ENCODE measurements around the gene TSPOAP1. TPM values are rescaled to one million over a fixed set of nuclear protein-coding genes. Genes with fewer than 3 reads are reported as not detected.

The TSPOAP1 gene
- total RNA-seq, 1 donor from 2014 or later = 21.0 TPM

- no peaks in the 10 kb centered on the region for H3K4me1 ChIP-seq
- ATAC-seq = no peak
- no peaks in the 10 kb centered on the region for H3K9me3 ChIP-seq
- DNase-seq = no peak
- no peaks in the 10 kb centered on the region for H3K36me3 ChIP-seq
- no peak overlapping the region for H3K4me3 ChIP-seq
- H3K27me3 ChIP-seq = peaks cover 8% of the 10 kb centered on the region
- H3K27ac ChIP-seq = no peak overlapping the region
- TF ChIP-seq, protein P1, sequence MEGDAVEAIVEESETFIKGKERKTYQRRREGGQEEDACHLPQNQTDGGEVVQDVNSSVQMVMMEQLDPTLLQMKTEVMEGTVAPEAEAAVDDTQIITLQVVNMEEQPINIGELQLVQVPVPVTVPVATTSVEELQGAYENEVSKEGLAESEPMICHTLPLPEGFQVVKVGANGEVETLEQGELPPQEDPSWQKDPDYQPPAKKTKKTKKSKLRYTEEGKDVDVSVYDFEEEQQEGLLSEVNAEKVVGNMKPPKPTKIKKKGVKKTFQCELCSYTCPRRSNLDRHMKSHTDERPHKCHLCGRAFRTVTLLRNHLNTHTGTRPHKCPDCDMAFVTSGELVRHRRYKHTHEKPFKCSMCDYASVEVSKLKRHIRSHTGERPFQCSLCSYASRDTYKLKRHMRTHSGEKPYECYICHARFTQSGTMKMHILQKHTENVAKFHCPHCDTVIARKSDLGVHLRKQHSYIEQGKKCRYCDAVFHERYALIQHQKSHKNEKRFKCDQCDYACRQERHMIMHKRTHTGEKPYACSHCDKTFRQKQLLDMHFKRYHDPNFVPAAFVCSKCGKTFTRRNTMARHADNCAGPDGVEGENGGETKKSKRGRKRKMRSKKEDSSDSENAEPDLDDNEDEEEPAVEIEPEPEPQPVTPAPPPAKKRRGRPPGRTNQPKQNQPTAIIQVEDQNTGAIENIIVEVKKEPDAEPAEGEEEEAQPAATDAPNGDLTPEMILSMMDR (IDR thresholded peaks at IDR 0.05) = no peak
- intact Hi-C loops (cut with DNase I) = no loop called here
These were observed 37.3 kb downstream of the TSPOAP1 start for GRCh38 chr17:58291246-58291645.

GRCh38 chr17:58289869-58290268 is 38.7 kb downstream of the TSPOAP1 start:
- H3K9me3 ChIP-seq = no peaks in the 10 kb centered on the region
- ATAC-seq (no peak), DNase-seq (no peak)
- no peak overlapping the region for H3K4me3 ChIP-seq
- TF ChIP-seq, protein P1 (IDR thresholded peaks at IDR 0.05) = no peak
- no peak overlapping the region for H3K27ac ChIP-seq
- H3K27me3 ChIP-seq = peaks cover 8% of the 10 kb centered on the region
- H3K4me1 ChIP-seq = no peaks in the 10 kb centered on the region
- intact Hi-C loops (cut with DNase I) = no loop called here
- H3K36me3 ChIP-seq = no peaks in the 10 kb centered on the region

- TF ChIP-seq, protein P1 (IDR thresholded peaks at IDR 0.05) = no peak
- Histone ChIP-seq H3K9me3 (no peaks in the 10 kb centered on the region), H3K36me3 (no peaks in the 10 kb centered on the region), H3K4me3 (no peak overlapping the region), H3K27ac (no peak overlapping the region), H3K4me1 (no peaks in the 10 kb centered on the region), H3K27me3 (peaks cover 8% of the 10 kb centered on the region)
- no peak for ATAC-seq
- peak; percentile 10 for DNase-seq
- intact Hi-C loops (cut with DNase I) = no loop called here
These were observed 43.2 kb downstream of the TSPOAP1 start for GRCh38 chr17:58285422-58285810.

DNA sequence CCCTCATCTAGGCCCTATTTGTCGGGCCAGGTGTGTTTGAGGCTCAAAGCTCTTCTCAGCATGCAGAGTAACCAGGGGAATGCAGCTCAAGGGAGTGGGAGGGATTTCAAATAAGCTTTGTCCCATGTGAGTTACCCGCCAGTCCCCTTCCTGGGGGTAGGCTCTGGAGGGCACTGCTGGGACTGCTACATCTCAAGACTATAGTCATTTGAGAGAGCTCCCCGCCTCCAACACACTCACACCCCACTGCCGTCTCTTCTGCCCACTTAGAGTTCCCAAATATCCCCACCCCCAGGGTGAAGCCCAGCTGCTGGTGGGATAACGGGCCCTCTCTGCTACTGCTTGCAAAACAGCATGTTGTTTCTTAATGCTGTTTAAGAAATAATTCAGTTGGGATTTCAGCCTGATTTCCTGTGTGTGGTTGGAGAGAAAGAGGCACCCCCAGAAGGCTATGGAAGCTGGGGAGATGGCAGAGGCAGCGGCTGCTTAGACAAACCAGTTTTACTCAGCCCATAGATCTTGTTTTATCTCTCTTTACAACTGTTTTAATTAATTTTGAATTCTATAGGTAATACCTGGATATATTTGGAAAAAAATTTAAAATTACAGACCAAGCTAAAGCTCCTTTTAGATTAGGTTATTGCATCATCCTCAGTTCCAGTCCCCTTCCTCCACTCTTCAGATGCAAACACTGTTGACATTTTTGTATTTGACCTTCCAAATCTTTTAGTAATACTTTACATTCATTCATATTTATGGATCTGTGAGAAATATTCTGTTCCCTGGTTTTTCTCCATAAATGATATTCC is 43.8 kb downstream of the TSPOAP1 start:
- peak; percentile 36 for ATAC-seq
- intact Hi-C loops (cut with DNase I) = no loop called here
- TF ChIP-seq, protein P1 (IDR thresholded peaks at IDR 0.05) = no peak
- Histone ChIP-seq H3K4me3 (no peak overlapping the region), H3K9me3 (no peaks in the 10 kb centered on the region), H3K4me1 (no peaks in the 10 kb centered on the region), H3K27ac (no peak overlapping the region), H3K36me3 (no peaks in the 10 kb centered on the region), H3K27me3 (peaks cover 8% of the 10 kb centered on the region)
- peak; percentile 37 for DNase-seq

GRCh38 chr17:58283674-58284612 is 44.7 kb downstream of the TSPOAP1 start:
- H3K27me3 ChIP-seq = peaks cover under 1% of the 10 kb centered on the region

More at GRCh38 chr17:58283674-58284612, 44.7 kb downstream of the TSPOAP1 start:
- Histone ChIP-seq H3K9me3 (no peaks in the 10 kb centered on the region), H3K4me1 (no peaks in the 10 kb centered on the region), H3K36me3 (no peaks in the 10 kb centered on the region), H3K4me3 (no peak overlapping the region), H3K27ac (no peak overlapping the region)
- ATAC-seq = no peak
- intact Hi-C loops (cut with DNase I) = no loop called here
- TF ChIP-seq, protein P1 (IDR thresholded peaks at IDR 0.05) = no peak
- DNase-seq = peak; percentile 35
